ENCODE data around the gene PPP2R5C.

GRCh38 chr14:101849640-101850039, 88.1 kb downstream of the PPP2R5C start:
- TF ChIP-seq EZH2 (IDR thresholded peaks at IDR 0.05) (no peak), POLR2AphosphoS5 (IDR thresholded peaks at IDR 0.05; ENCODE audit: borderline replicate concordance, low read depth, low read length) (no peak)

Measured in SK-N-MC (cell line).